Occipital lobe (tissue), 2 donors: ENCODE results near the gene CYB5B. TPM values are rescaled to one million over a fixed set of nuclear protein-coding genes. Genes with fewer than 3 reads are reported as not detected.
A peak's percentile ranks its signal among the peaks of the same experiment; 100 is the strongest.

ENCODE experiments used
- DNase-seq: peaks from one replicate; lab custom pipeline; 2025; lab: John Stamatoyannopoulos, UW
- total RNA-seq: library from RNA; depleted of rRNA; stranded (reverse); fragments of >200 nt; gene quantifications from one replicate; pipeline ENCODE4 v1.2.3, GENCODE V29; 2014

CYB5B gene
- total RNA-seq: 45.4 TPM

- peak; percentile 93 for DNase-seq
Observed at GRCh38 chr16:69424053-69424934, at the start of gene CYB5B. Gene CYB5B (plus strand): TSS chr16:69424619. CDS start chr16:69424684, 65 bp downstream.

GRCh38 chr16:69376393-69377059 is 47.9 kb upstream of the CYB5B start:
- no peak for DNase-seq

GRCh38 chr16:69378036-69378435 is 46.4 kb upstream of the CYB5B start:
- no peak for DNase-seq

GRCh38 chr16:69378760-69379159 is 45.7 kb upstream of the CYB5B start:
- DNase-seq: no peak

GRCh38 chr16:69381231-69381630 is 43.2 kb upstream of the CYB5B start:
- no peak for DNase-seq

GRCh38 chr16:69382421-69382820 is 42.0 kb upstream of the CYB5B start:
- no peak for DNase-seq

- DNase-seq: no peak
Observed at GRCh38 chr16:69384974-69385373, 39.4 kb upstream of the CYB5B start.

GRCh38 chr16:69386596-69386995 is 37.8 kb upstream of the CYB5B start:
- no peak for DNase-seq

- no peak for DNase-seq
Observed at GRCh38 chr16:69393898-69394849, 30.2 kb upstream of the CYB5B start.

- no peak for DNase-seq
Observed at GRCh38 chr16:69395859-69396186, 28.6 kb upstream of the CYB5B start.

GRCh38 chr16:69396187-69397061 is 28.0 kb upstream of the CYB5B start:
- DNase-seq: peak; percentile 21

GRCh38 chr16:69397821-69398521 is 26.4 kb upstream of the CYB5B start:
- peak; percentile 68 for DNase-seq

- no peak for DNase-seq
Observed at GRCh38 chr16:69399361-69399760, 25.1 kb upstream of the CYB5B start.

- no peak for DNase-seq
Observed at GRCh38 chr16:69402439-69402838, 22.0 kb upstream of the CYB5B start.

GRCh38 chr16:69404275-69404805 is 20.1 kb upstream of the CYB5B start:
- no peak for DNase-seq

- no peak for DNase-seq
Observed at GRCh38 chr16:69405326-69405725, 19.1 kb upstream of the CYB5B start.

GRCh38 chr16:69405757-69406156 is 18.7 kb upstream of the CYB5B start:
- DNase-seq: no peak

- DNase-seq: no peak
Observed at GRCh38 chr16:69406780-69407331, 17.6 kb upstream of the CYB5B start.

- DNase-seq: no peak
Observed at GRCh38 chr16:69407702-69408323, 16.6 kb upstream of the CYB5B start.
